ENCODE results near the gene ACCSL.

- TF ChIP-seq POLR2AphosphoS5 (IDR thresholded peaks at IDR 0.05; ENCODE audit: low read depth, low read length) (no peak), TAF1 (IDR thresholded peaks at IDR 0.05; ENCODE audit: borderline replicate concordance, insufficient read depth, low read length) (no peak), SIN3A (IDR thresholded peaks at IDR 0.05; ENCODE audit: borderline replicate concordance, insufficient read depth, low read length) (no peak)
These were observed 19.4 kb upstream of the ACCSL start for GRCh38 chr11:44028401-44028800.

Measured in PFSK-1 (cell line).